ENCODE measurements around the gene CNPY2. TPM values are rescaled to one million over a fixed set of nuclear protein-coding genes. Genes with fewer than 3 reads are reported as not detected.
"Not testable (repeated sequence)": the region's sequence is repeated elsewhere in the genome, so short reads cannot be mapped to it uniquely, and the experiment has no call there.

Gene CNPY2
- total RNA-seq: 45.9 TPM

GRCh38 chr12:56315622-56316473, at the start of gene CNPY2:
CNPY2 (minus strand) TSS chr12:56315988; CDS start chr12:56315217, 771 bp downstream.
- DNase-seq: peak; percentile 98

DNA sequence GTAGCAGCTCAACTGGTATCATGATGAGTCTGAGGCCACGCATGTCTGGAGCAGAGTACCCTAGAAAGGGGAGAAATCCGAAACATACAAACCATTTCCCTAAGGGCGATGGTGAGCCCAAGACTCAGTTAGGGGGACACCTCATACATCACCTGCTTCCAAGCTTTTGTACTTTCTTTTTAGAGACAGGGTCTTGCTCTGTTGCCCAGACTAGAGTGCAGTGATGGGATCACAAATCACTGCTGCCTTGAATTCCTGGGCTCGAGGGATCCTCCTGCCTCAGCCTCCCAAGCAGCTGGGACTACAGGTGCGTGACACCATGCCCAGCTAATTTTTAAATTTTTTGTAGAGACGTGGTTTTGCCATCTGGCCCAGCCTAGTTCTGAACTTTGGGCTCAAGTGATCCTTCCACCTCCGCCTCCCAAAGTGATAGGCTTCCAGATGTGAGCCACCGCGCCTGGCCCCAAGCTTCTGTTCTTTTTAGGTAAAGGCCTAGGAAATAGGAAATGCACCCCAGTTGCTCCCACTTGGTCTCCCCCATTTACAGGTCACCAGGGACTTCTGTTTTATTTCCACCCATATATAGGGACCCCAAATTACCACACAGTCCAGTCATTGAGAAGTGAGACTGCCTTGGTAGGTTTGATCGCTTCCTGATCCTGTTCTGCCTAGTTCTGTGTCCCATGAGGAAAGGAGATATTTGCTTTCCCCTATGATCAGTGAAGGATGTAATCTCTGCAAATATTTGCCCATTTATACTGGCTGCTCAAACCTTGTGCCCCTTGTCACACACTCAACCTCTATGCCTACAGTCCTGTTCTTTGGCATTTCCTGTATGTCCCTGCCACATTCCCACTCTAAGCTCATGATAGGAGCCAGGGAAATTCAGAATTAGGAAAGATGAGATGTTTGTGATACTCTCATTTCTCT, 46.6 kb upstream of the CNPY2 start, which contains the start of gene APOF:
TSS of gene APOF (minus strand) at position 728 of the 930 bp plus-strand sequence. CDS start at position 616, 112 bp downstream.
- no peak for DNase-seq

GRCh38 chr12:56361487-56362129, 45.8 kb upstream of the CNPY2 start:
- DNase-seq: no peak

DNA sequence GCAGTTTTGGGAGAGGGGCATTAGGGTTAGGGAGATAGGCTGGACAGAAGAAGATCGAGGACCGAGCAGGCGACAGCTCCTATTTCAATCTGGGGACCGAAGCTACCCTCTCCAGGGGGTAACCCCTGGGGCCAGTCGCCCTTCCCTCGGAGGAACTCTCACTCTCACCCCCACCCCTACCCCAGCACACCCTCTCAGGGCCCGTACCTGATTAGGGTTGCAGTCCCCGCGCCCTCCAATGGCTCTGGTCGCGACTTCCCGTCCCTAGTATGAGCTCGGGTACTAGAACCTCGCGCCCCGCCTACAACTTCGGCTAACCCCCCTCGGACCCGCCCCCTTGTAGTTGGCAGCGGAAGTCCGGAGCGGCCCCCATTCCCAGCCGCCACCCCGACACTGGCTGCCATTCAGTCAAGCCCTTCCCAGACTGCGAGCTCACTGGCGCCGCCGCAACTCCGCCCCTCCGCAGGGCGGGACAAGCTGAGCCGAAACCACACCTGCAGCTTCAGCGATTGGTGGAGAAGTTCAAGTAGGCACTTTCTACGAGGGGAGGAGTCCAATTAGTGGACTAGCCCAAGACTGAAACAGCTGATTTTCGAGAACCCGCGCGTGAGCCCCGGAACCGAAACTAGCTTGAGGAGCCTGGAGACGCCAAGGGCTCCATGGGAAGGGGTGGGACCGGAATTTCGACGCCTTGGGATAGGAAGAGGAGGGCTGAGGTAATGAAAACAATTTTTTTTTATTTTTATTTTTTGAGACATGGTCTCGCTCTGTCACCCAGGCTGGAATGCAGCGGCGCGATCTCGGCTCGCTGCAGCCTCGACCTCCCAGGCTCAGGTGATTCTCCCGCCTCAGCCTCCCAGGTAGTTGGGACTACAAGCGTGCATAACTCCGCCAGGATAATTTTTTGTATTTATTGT, 44.3 kb upstream of the CNPY2 start, which contains the start of gene STAT2:
TSS of gene STAT2 (minus strand) at position 257 of the 917 bp plus-strand sequence. CDS start 3,536 bp downstream, outside the sequence.
- DNase-seq: peak; percentile 100

DNA sequence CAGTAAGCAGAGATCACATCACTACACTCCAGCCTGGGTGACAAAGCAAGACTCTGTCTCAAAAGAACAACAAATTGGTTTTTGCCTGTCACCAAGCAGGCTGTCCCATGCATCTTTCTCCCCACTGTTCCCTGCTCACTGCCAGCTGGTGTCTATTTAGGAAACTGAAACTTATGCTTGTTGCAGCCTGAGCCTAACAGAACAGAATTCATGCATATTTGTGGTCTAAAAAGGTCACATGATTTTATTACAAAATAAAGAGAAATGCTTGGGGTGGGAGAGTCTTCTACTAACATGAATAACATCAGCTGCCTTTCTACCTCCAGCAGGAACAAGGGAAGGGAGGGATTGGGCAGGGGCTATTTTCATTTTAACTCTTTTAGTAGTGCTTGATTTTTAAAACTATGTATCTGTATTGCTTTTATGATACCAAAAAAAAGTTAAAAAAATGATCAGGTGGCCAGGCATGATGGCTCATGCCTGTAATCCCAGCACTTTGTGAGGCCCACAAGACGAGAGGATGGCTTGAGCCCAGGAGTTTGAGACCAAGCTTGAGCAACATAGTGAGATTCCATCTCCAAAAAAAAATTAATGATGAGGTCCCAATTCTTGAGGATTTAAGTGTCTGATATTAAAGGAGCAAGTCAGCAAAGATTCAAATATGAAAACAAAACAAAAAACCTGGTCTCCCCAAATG, 43.2 kb upstream of the CNPY2 start:
- DNase-seq: peak; percentile 29

DNA sequence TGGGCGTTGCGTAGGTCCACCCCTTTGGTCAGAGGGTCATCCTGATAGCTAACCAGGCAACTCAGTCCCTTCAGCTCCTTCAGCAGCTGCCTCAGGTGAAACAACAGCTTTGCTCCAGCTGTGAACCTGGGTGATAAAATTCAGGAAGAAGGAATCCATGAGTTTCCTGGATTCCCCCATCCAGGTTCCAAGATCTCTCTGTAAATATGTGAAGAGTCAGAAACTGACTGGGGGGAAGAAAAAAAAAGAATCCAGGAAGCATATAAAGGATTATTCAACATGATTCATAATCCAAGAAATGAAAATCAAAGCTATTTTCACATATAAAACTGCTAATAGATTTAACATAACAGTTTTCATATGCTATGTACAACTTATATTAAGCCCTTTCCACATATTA, 35.5 kb upstream of the CNPY2 start:
- DNase-seq: no peak

- no peak for DNase-seq
Measured at GRCh38 chr12:56350662-56351061, 34.9 kb upstream of the CNPY2 start.

DNA sequence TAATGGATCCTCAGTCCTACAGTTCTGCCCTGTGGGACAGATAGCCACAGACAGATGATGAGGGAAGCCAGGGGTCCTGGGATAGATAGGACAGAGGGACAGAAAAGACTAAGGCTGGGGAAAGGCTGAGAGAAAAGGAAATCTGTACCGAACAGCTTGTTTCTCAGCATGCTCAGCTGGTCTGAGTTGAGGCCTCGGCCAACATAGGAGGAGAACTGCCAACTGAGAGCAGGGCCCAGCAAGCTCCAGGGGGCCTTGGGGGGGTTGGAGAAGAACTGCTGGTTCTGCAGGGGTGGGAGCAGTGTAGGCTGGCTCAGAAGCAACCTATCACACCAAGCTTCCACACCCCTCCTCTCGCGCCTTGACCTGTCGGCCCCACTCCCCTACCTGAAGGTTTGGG, 33.0 kb upstream of the CNPY2 start:
- DNase-seq: no peak

- DNase-seq: not testable (repeated sequence)
Measured at GRCh38 chr12:56347255-56347654, 31.5 kb upstream of the CNPY2 start.

DNA sequence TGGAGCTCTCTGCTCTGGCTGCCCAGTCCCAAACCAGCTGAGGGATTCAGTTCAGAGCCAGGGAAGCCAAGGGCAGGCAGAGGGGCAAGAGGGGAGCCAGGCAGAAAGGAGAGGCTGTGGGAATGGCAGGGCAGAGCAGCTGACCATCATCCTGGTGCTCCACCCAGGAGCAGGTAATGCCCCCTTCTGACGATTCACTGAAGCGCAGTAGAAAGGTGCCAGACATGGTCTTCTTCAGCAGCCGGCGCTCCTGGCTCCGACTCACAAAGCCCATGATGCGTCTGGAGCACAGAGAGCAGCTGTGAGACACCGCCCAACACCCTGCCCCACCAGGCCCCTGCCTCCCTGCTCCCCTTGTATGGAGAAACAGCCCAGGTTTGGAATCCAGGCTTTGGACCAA, 30.9 kb upstream of the CNPY2 start:
- peak; percentile 17 for DNase-seq

- DNase-seq: not testable (repeated sequence)
Measured at GRCh38 chr12:56342290-56342689, 26.5 kb upstream of the CNPY2 start.

GRCh38 chr12:56341616-56342015, 25.8 kb upstream of the CNPY2 start:
- DNase-seq: no peak

DNA sequence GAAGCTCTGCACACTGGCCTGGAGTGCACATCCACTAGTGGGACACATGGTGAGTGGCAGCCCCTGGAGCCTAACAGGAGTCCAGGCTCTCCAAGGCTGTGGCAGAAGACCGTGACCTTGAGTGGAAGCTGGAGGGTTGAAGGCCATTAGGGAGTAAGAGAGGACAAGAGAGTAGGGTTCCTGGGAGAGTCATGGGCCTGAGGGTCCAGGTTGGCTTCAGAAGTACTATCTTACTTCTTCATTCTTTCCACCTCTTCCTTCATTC, 23.3 kb upstream of the CNPY2 start:
- no peak for DNase-seq

DNA sequence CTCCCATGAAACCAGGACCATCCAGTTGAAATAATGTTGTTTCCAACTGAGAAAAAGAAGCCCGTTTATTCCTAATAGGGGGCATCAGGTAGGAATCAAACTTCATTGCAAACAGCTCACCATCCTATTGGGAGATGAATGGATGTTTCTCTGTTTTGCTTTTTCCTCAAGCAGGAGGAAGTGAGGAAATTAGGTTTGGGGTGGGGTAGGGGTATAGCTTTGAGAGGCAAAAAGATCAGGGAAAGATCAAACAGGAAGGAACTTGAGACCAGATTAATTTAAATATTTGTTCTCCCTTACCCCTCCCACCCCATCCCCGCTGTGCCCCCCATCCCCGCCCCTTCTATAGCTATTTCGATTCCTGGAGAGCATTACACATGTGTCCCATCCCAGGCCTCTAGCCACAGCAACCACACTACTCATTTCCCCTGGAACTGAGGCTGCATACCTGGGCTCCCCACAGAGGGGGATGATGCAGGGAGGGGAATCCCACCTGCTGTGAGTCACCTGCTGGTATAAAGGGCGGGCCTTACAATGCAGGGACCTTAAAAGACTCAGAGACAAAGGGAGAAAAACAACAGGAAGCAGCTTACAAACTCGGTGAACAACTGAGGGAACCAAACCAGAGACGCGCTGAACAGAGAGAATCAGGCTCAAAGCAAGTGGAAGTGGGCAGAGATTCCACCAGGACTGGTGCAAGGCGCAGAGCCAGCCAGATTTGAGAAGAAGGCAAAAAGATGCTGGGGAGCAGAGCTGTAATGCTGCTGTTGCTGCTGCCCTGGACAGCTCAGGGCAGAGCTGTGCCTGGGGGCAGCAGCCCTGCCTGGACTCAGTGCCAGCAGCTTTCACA, 22.7 kb upstream of the CNPY2 start, which contains the start of gene IL23A:
TSS of gene IL23A (plus strand) at position 577 of the 850 bp plus-strand sequence. CDS start at position 738, 161 bp downstream.
- no peak for DNase-seq

- DNase-seq: no peak
Measured at GRCh38 chr12:56337753-56338251, 22.0 kb upstream of the CNPY2 start.

- DNase-seq: no peak
Measured at GRCh38 chr12:56336361-56337167, 20.8 kb upstream of the CNPY2 start.

DNA sequence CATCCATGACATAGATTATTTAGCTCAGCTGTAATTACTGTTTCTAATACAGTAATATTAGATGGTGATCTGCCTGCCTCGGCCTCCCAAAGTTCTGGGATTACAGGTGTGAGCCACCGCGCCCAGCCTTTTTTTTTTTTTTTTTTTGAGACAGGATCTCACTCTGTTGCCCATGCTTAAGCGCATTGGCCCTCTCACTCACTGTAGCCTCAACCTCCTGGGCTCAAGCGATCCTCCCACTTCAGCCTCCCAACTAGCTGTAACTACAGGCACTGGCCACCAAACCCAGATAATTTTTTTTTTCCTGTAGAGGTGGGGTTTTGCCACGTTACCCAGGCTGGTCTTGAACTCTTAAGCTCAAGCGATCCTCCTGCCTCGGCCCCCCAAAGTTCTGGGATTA, 19.7 kb upstream of the CNPY2 start:
- not testable (repeated sequence) for DNase-seq

- DNase-seq: no peak
Measured at GRCh38 chr12:56334490-56334793, 18.7 kb upstream of the CNPY2 start.

Measured in tongue (tissue), 2 donors.